GM06990 (cell line): ENCODE results near the gene LMX1B.

Experiments
- DNase-seq: peaks from one replicate; pipeline ENCODE4 v3.0.0-alpha.2; 2011; ENCODE audit not compliant: insufficient read length; ENCODE audit errors: extremely low read depth
- H3K27me3 ChIP-seq: replicated peaks from 2 replicates; pipeline ENCODE4 v1.6.0; 2011; ENCODE audit warnings: low read length; ENCODE audit not compliant: control insufficient read depth, insufficient read depth
- H3K36me3 ChIP-seq: 2 replicates; pipeline ENCODE4 v1.5.1; 2011; ENCODE audit warnings: low read length; ENCODE audit not compliant: control insufficient read depth, insufficient read depth
- H3K4me3 ChIP-seq: replicated peaks from 2 replicates; pipeline ENCODE4 v1.5.1; 2011; ENCODE audit warnings: low read depth, mild to moderate bottlenecking, control low read depth, low read length
- TF ChIP-seq, protein P1 (sequence below): IDR thresholded peaks from 2 replicates; pipeline ENCODE4 v1.5.1; 2011; ENCODE audit warnings: low read length, control low read depth, mild to moderate bottlenecking, inconsistent platforms; ENCODE audit not compliant: insufficient read depth, poor library complexity, severe bottlenecking

LMX1B gene

GRCh38 chr9:126663661-126664072 lies 49.9 kb downstream of the LMX1B start:
- DNase-seq = no peak
- Histone ChIP-seq H3K27me3 (no peaks in the 10 kb centered on the region; the same call in 1 of the 2 replicates), H3K36me3 (no peaks in the 10 kb centered on the region), H3K4me3 (no peak overlapping the region)
- TF ChIP-seq, protein P1, sequence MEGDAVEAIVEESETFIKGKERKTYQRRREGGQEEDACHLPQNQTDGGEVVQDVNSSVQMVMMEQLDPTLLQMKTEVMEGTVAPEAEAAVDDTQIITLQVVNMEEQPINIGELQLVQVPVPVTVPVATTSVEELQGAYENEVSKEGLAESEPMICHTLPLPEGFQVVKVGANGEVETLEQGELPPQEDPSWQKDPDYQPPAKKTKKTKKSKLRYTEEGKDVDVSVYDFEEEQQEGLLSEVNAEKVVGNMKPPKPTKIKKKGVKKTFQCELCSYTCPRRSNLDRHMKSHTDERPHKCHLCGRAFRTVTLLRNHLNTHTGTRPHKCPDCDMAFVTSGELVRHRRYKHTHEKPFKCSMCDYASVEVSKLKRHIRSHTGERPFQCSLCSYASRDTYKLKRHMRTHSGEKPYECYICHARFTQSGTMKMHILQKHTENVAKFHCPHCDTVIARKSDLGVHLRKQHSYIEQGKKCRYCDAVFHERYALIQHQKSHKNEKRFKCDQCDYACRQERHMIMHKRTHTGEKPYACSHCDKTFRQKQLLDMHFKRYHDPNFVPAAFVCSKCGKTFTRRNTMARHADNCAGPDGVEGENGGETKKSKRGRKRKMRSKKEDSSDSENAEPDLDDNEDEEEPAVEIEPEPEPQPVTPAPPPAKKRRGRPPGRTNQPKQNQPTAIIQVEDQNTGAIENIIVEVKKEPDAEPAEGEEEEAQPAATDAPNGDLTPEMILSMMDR = no peak

- H3K4me3 ChIP-seq = no peak overlapping the region
- no peaks in the 10 kb centered on the region for H3K36me3 ChIP-seq
- TF ChIP-seq, protein P1 = no peak
- DNase-seq = no peak
- no peaks in the 10 kb centered on the region; the same call in 1 of the 2 replicates for H3K27me3 ChIP-seq
Observed at GRCh38 chr9:126664900-126665643, 51.3 kb downstream of the LMX1B start.

GRCh38 chr9:126665644-126666035 lies 51.9 kb downstream of the LMX1B start:
- H3K4me3 ChIP-seq = no peak overlapping the region
- no peaks in the 10 kb centered on the region for H3K36me3 ChIP-seq
- no peaks in the 10 kb centered on the region; the same call in 1 of the 2 replicates for H3K27me3 ChIP-seq
- no peak for DNase-seq
- TF ChIP-seq, protein P1 = no peak

- no peaks in the 10 kb centered on the region; the same call in 1 of the 2 replicates for H3K27me3 ChIP-seq
- no peaks in the 10 kb centered on the region for H3K36me3 ChIP-seq
- no peak for DNase-seq
- TF ChIP-seq, protein P1 = no peak
- no peak overlapping the region for H3K4me3 ChIP-seq
Observed at GRCh38 chr9:126666155-126666803, 52.6 kb downstream of the LMX1B start.

- Histone ChIP-seq H3K4me3 (no peak overlapping the region), H3K36me3 (no peaks in the 10 kb centered on the region), H3K27me3 (peaks cover 1% of the 10 kb centered on the region; the same call in 1 of the 2 replicates)
- DNase-seq = no peak
- TF ChIP-seq, protein P1 = no peak
Observed at GRCh38 chr9:126667190-126668055, 53.7 kb downstream of the LMX1B start.
